Left ventricle myocardium inferior (tissue), 1 donor: ENCODE measurements around the gene RACGAP1. TPM values are rescaled to one million over a fixed set of nuclear protein-coding genes. Genes with fewer than 3 reads are reported as not detected.
A peak's percentile ranks its signal among the peaks of the same experiment; 100 is the strongest.

Source experiments
- DNase-seq: peaks from one replicate; pipeline ENCODE4 v3.0.0-alpha.2; 2020
- H3K27ac ChIP-seq: fragments of 200-600 bp; replicated peaks from 2 replicates; pipeline ENCODE4 v1.8.0; 2021
- H3K27me3 ChIP-seq: fragments of 200-600 bp; 2 replicates; pipeline ENCODE4 v1.8.0; 2021; ENCODE audit warnings: low read depth
- H3K36me3 ChIP-seq: fragments of 200-600 bp; 2 replicates; pipeline ENCODE4 v1.8.0; 2021
- H3K4me1 ChIP-seq: fragments of 200-600 bp; 2 replicates; pipeline ENCODE4 v1.8.0; 2021
- H3K4me3 ChIP-seq: fragments of 200-600 bp; 2 replicates; pipeline ENCODE4 v1.8.0; 2021; ENCODE audit warnings: mild to moderate bottlenecking, moderate library complexity
- H3K9me3 ChIP-seq: fragments of 200-600 bp; replicated peaks from 2 replicates; pipeline ENCODE4 v1.8.0; 2021
- CTCF ChIP-seq: fragments of 200-600 bp; IDR thresholded peaks from 2 replicates; pipeline ENCODE4 v1.8.0; 2021; ENCODE audit warnings: antibody characterized with exemption, mild to moderate bottlenecking, borderline replicate concordance
- intact Hi-C: fragments of 100-400 bp; cut with micrococcal nuclease; formaldehyde crosslinking; loops from one replicate; pipeline ENCODE4 v1.11.0; 2022
- total RNA-seq: library from RNA; stranded (reverse); fragmentation: NEBNext Ultra II Directional; extraction: Animal tissue kit (Norgen Biotek cat#: 25700); gene quantifications from one replicate; pipeline ENCODE4 v1.2.1, GENCODE V29; 2021
- donor health status: DM: no; HTN: yes; CAD: no; lungs with severe emphysema.

RACGAP1 gene
- total RNA-seq, 1 donor from 2014 or later, result 5.4 TPM

- no peak for TF ChIP-seq CTCF
- H3K4me1 ChIP-seq, result peaks cover 11% of the 10 kb centered on the region
- peak overlapping the region; percentile 84 for H3K4me3 ChIP-seq
- no peak for DNase-seq
- intact Hi-C loops, result no loop called here
- H3K36me3 ChIP-seq, result no peaks in the 10 kb centered on the region
- no peaks in the 10 kb centered on the region for H3K9me3 ChIP-seq
- H3K27ac ChIP-seq, result peak overlapping the region; percentile 64
- no peaks in the 10 kb centered on the region for H3K27me3 ChIP-seq
These were observed 498 bp downstream of the RACGAP1 start for GRCh38 chr12:50024805-50025186.

- H3K27me3 ChIP-seq, result no peaks in the 10 kb centered on the region
- no peak for DNase-seq
- peak overlapping the region; percentile 84 for H3K4me3 ChIP-seq
- TF ChIP-seq CTCF, result no peak
- H3K9me3 ChIP-seq, result no peaks in the 10 kb centered on the region
- intact Hi-C loops, result no loop called here
- no peak overlapping the region for H3K27ac ChIP-seq
- peaks cover 16% of the 10 kb centered on the region for H3K4me1 ChIP-seq
- H3K36me3 ChIP-seq, result no peaks in the 10 kb centered on the region
These were observed 1.1 kb downstream of the RACGAP1 start for GRCh38 chr12:50024227-50024626.

GRCh38 chr12:50022903-50023302 lies 2.4 kb downstream of the RACGAP1 start:
- no peak overlapping the region for H3K4me3 ChIP-seq
- H3K27me3 ChIP-seq, result no peaks in the 10 kb centered on the region
- no peaks in the 10 kb centered on the region for H3K36me3 ChIP-seq
- TF ChIP-seq CTCF, result no peak
- H3K4me1 ChIP-seq, result peaks cover 25% of the 10 kb centered on the region
- intact Hi-C loops, result no loop called here
- no peak overlapping the region for H3K27ac ChIP-seq
- DNase-seq, result no peak
- no peaks in the 10 kb centered on the region for H3K9me3 ChIP-seq

GRCh38 chr12:50021031-50021430 lies 4.3 kb downstream of the RACGAP1 start:
- no peaks in the 10 kb centered on the region for H3K36me3 ChIP-seq
- H3K4me1 ChIP-seq, result peaks cover 32% of the 10 kb centered on the region
- H3K4me3 ChIP-seq, result no peak overlapping the region
- DNase-seq, result no peak
- H3K9me3 ChIP-seq, result no peaks in the 10 kb centered on the region
- intact Hi-C loops, result no loop called here
- no peaks in the 10 kb centered on the region for H3K27me3 ChIP-seq
- no peak for TF ChIP-seq CTCF
- H3K27ac ChIP-seq, result no peak overlapping the region

GRCh38 chr12:50019524-50019923 lies 5.8 kb downstream of the RACGAP1 start:
- intact Hi-C loops, result no loop called here
- no peaks in the 10 kb centered on the region for H3K9me3 ChIP-seq
- H3K27ac ChIP-seq, result no peak overlapping the region
- H3K4me1 ChIP-seq, result peaks cover 24% of the 10 kb centered on the region
- H3K4me3 ChIP-seq, result no peak overlapping the region
- TF ChIP-seq CTCF, result no peak
- no peak for DNase-seq
- no peaks in the 10 kb centered on the region for H3K27me3 ChIP-seq
- no peaks in the 10 kb centered on the region for H3K36me3 ChIP-seq

GRCh38 chr12:50018968-50019367 lies 6.3 kb downstream of the RACGAP1 start:
- Histone ChIP-seq H3K9me3 (no peaks in the 10 kb centered on the region), H3K4me3 (no peak overlapping the region), H3K27me3 (no peaks in the 10 kb centered on the region), H3K27ac (no peak overlapping the region), H3K36me3 (no peaks in the 10 kb centered on the region), H3K4me1 (peaks cover 21% of the 10 kb centered on the region)
- no peak for DNase-seq
- intact Hi-C loops, result no loop called here
- TF ChIP-seq CTCF, result no peak
